GM21515 (cell line): ENCODE results near the gene MYCBP2.
"Not testable (repeated sequence)": the region's sequence is repeated elsewhere in the genome, so short reads cannot be mapped to it uniquely, and the experiment has no call there.

Experiments used
- ATAC-seq: cut with Tn5 transposase; IDR thresholded peaks from one replicate; pipeline ENCODE4 v1.9.1; 2021; ENCODE audit not compliant: unreplicated experiment

Gene MYCBP2

GRCh38 chr13:77338961-77339401 lies 12.1 kb upstream of the MYCBP2 start:
- peak; percentile 71 for ATAC-seq

DNA sequence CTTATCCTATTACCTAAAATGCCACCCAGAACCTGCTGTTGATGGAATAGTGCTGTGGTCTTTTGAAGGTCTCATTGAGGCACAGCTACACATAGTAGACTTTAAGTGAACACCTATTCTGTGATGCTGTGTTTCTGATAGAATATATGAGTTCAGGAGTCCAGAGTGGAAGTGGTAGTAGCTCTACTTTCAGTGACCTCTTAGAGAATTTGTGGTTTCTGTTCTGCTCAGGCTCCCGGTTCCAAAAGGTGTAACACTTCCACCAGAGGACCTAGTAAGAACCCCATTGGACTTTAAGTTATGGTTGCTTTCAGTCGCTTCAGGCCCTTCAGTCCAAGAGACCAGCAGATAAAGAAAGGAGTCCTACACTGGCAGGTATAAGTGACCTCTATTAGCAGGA lies 11.4 kb upstream of the MYCBP2 start:
- ATAC-seq, result peak; percentile 30

GRCh38 chr13:77337159-77337558 lies 10.3 kb upstream of the MYCBP2 start:
- ATAC-seq, result no peak

- no peak for ATAC-seq
These were observed 8.6 kb upstream of the MYCBP2 start for GRCh38 chr13:77335543-77335942.

DNA sequence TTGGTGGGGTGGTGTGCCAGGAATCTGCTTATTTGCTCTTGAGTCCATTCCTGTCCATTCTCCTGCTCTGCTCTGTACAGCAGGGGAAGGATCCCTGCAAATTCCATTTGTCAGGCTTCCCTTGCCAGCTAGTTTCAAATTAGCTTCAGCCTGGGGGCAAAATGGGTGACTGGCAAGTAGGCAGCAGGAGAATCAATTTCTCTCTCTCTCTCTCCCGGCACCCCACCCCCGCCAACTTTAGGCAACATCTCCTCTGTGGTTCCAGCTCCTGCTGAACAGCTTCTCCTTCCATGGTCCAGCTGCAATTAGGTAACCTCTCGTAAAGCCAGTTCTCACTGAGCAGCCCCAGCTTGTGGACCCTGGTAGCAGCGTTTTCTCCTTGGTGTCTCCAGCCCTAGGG lies 6.7 kb upstream of the MYCBP2 start:
- ATAC-seq, result no peak

GRCh38 chr13:77331421-77331820 lies 4.5 kb upstream of the MYCBP2 start:
- ATAC-seq, result no peak

DNA sequence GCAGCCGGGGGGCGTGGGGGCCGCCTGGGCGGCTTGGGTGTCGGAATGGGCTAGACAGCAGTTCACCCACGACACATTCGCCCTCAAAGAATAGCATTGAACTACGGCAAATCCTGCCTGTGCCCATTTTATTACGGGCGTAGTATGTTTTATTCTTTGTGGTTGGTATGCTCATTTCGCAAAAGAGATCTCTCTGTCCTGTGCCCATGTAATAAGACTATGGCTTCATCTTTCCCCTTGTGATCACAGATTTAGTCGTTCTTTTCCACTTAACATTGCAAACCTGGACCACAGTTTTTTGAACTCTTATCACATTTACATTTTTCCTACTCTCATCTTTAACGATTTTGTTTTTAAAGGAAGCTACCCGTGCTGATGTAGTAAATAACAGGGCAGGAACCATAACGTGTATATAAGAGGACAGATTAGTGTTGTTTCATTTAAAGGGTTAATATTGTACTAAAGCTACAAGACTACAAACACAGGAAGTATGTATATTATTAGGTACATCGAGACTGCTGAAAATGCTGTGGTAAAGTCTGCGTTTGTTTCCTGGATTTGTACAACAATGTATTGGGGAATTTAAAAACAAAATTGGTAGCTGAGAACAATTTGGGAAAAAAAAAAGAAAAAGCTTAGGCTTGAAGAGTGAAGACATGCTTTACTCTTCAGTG lies 3.2 kb upstream of the MYCBP2 start:
- no peak for ATAC-seq

DNA sequence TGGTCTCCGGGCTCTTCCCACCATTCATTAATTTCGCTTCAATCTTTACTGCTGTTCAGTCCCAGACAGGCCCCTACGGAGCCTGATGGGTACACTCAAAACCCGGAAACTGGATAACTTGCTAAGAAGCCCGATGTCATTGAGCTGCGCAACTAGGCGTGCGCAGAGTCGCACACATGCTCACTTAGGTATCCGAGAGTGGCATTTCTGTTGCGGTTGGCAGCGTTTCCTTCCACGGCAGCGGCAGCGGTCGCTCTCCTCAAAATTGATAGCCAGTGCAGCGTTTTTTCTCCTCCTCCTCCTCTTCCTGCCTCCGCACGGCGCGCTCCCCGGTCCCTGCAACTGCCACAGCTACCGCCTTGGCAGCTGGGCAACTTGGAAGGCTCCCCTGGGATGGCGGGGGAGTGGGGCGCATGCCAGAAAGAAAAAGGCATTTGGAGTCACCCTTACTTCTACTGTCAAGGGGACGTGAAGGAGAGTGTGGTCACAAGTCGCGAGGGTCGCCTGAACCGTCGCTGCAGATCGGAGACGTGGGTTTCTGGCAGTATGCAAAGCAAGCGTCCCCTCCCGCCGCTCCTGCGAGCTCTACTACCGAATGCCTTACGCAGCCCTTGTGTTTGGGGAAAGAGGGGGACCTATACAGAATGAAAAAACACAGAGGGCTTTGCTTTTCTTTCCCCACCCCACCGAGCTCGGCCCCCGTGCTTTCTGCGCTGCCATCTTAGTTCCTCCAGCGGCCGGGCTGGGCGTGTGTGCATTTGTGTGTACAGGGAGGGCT lies 2.4 kb upstream of the MYCBP2 start:
- ATAC-seq, result peak; percentile 61

DNA sequence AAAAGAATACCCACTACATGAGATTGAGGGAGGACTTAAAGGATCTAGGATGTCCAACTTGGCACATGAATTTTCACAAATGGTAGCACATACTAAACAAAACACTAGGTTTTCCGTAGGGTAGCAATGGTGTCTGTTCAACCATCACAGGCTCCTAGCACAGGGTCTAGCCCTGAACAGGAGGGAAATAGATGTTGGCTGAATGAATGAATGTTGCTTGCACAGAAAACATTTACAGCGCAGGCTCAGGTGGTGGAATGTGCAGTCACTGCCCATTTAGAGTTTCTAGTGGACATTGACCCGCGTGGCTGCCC lies 1.9 kb upstream of the MYCBP2 start:
- ATAC-seq, result peak; percentile 11

DNA sequence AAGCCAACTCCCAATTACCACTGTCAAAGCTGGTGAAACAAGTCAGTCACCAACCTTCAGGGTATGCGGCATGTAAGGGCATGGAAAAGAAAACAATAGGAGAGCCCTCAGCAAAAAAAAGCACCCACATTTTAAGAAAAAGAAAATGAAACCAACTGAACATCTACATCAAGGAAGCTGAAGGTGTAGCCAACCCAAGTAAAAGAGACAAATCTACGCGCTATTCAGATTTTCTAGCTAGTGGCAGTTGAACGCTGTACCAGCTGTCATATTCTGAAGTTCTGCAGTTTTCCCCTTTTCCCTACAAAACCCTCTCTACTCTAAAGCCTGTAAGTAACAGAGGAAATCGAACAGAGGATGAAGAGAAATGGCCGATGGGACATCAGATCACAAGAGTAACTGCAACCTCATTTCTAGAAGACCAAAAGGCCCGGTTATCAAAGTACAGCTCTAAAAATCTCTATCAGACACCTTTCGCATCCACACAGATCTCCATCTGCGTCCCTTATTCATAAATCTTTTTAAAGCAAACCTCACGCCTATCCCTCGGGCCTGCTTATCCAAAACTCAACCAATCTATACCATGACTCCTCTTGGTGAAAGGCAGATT lies 1.4 kb downstream of the MYCBP2 start:
- no peak for ATAC-seq

GRCh38 chr13:77323858-77324257 lies 3.0 kb downstream of the MYCBP2 start:
- ATAC-seq, result no peak

DNA sequence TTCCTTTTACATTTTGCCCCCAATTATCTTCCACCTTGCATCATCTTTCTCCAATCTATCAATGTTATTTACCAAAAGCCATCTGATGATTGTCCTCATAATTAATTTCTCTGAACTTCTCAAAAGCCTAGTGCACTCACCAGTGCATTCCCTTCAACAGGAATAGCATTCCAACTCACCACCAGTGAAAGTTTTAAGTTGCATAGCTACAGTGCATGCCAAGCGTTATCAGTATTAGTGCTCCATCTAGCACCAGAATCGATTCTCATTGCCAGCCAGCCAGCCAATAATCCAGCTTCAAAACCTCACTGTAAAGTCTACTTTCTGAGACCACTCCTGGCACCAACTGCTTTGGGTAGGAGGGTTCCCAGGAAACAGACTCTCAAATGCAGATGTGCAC lies 7.4 kb downstream of the MYCBP2 start:
- ATAC-seq, result no peak

GRCh38 chr13:77318741-77319140 lies 8.2 kb downstream of the MYCBP2 start:
- ATAC-seq, result no peak

DNA sequence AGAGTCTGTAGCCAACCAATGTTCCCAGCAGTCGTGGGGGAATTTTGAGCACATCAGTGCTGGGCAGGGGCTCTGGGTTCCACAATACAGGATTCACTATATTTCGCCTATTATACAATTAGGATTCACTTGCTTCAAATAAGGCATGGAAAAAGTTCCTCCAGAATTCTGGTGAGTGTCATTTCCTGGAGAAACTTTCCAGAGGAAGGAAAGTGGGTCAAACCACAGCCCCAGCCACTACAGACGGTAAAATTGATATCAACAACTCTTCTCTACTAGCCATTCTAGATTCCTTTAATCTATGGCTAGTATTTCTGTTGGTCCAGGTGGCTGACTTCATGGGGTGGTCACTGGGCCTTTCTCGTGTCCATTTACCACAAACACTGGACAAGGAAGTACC lies 10.5 kb downstream of the MYCBP2 start:
- no peak for ATAC-seq

DNA sequence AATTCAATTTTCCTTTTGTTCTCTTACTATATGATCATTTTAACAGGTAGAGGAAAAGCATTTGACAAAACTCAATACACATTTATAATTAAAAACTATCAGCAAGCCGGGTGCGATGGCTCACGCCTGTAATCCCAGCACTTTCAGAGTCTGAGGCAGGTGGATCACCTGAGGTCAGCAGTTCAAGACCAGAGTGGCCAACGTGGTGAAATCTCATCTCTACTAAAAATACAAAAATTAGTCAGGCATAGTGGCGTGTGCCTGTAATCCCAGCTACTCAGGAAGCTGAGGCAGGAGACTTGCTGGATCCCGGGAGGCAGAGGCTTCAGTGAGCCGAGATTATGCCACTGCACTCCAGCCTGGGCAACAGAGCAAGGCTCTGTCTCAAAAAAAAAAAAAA lies 11.4 kb downstream of the MYCBP2 start:
- ATAC-seq, result not testable (repeated sequence)

DNA sequence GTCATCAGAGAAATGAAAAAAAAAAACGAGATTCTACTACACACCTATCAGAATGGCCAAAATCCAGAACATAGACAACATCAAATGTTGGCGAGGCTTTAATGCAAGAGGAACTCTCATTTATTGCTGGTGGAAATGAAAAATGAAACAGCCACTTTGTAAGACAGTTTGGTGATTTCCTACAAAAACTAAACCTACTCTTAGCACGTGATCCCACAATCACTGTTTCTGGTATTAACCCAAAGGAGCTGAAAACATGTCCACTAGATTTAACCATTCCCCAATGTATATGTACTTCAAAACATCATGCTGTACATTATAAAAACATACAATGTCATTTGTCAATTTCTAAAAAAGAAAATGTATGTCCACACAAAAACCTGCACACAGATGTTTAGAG lies 13.0 kb downstream of the MYCBP2 start:
- no peak for ATAC-seq

DNA sequence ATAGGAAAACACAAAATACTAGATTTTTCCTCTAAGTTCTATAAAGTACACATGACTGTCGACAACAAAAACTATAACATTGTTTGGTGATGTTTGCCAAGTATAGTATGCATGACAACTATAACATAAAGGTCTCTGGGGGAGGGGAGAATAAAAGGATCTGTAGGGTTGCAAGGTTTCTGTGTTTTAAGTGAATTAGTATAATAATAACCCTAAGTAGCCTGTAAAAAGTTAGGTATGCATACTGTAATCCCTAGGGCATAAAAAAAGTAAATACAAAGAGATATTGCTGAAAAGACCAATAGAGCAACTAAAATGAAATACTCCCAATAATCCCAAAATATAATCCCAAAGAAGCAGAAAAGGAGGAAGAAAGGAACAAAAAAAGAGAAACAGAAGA lies 14.6 kb downstream of the MYCBP2 start:
- ATAC-seq, result no peak

DNA sequence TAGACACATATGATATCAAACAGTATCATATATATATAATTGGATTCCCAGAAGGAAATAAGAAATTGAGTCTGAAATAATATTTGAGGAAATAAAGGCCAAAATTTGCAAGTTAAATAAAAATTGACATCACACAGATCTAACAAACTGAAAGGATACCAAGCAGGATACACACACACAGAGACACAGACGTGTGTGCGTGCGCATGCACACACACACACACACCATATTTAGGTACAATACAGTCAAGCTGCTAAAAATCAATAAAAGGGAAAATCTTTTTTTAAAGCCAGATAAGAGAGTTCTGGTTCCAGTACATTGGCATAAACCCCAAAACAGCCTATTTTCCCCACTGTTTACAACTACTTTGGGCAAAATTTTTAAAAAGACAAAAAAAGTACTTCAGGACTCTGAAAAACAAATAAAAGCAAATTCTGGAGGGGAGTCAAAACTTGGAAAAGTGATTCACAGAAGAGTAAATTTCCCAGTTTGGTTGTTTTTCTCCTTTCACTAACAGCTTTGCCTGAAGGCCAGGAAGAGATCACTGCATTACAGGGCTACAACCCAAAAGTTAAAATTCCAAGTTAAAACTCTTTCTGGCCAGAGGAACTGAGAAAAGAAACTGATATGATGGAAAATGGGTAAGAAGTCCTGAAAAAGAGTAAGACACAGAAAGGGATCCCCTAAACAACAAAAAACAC lies 16.2 kb downstream of the MYCBP2 start:
- no peak for ATAC-seq

- no peak for ATAC-seq
These were observed 16.7 kb downstream of the MYCBP2 start for GRCh38 chr13:77310161-77310560.

DNA sequence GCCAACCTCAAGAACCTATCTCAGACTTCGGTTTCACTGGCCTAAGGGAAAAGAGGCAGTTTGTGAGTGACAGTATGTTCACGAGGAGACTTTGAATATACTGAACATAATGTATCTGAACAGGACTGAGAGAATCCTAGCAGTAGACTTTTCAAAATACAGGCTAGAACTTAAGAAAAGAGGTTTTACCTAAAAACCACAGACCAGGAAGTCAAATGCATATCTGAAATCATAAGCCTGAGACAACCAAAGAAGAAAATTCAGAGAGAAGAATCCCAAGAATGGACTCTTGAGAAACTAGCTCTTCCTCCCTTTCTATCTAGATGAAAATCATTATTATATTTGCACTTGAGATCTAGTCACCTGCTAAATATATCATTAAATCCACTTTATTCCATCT lies 17.6 kb downstream of the MYCBP2 start:
- no peak for ATAC-seq

DNA sequence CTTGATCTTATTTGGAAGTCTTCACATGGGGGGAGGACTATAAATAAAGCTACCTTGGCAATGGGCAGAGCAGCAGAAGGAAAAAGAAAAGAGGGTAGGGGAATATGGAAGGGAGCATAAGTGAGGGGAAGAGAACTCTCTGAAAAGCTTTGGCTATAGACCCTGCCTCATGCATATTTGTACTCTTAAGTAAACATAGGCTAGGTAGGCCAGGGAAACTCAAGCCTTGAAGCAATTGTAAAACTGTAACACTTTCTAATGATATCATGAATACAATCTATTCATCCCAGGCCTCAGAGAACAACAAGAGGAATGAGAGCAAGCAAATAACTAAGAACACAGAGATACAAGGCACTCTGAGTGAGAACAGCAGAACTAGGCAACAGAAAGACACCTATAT lies 20.4 kb downstream of the MYCBP2 start:
- no peak for ATAC-seq

DNA sequence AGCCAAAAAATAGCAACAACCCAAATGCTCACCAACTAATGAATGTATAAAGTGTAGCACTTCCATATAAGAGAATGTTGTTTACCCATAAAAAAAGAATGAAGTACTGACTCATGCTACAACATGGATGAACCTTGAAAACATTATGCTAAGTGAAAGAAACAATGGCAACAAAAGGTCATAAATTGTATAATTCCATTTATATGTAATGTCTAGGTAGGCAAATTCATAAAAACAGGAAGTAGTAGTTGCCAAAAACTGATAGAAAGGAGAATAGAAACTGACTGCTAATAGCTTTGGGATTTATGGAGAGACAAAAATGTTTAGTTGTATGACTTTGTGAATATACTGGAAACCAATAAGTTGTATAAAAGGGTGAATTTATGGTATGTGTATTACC lies 21.6 kb downstream of the MYCBP2 start:
- ATAC-seq, result no peak
